Stimulated activated CD8-positive, alpha-beta memory T cell treated with anti-CD3 and anti-CD28 coated beads, Interleukin-4, amount 100 ng/mL, for 24 hours (primary cell): ENCODE measurements around the gene DNAH12.
"Not testable (repeated sequence)": the region's sequence is repeated elsewhere in the genome, so short reads cannot be mapped to it uniquely, and the experiment has no call there.

Experiments used
- DNase-seq: peaks from one replicate; pipeline ENCODE4 v3.0.0-alpha.2; 2020; ENCODE audit warnings: low read depth

The DNAH12 gene

DNA sequence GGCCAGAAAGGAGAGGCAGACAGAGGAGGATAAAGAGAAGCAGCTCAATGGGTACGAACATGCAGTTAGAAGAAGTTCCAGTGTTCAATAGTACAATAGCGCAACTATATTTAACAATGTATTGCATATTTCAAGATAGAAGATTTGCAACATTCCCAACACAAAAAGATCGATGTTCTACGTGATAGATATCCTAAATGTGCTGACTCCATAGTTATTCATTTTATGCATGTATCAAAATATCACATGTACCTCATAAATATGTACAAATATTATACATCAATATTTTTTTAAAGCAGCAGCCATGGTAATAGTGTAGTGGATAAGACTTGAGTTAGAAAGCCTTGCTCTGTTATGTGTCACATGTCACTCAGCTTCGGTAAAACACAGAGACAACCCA lies 141.5 kb downstream of the DNAH12 start:
- DNase-seq, result no peak

- DNase-seq, result peak; percentile 15
Observed at GRCh38 chr3:57397175-57398026, 146.7 kb downstream of the DNAH12 start.

- DNase-seq, result no peak
Observed at GRCh38 chr3:57393977-57394376, 150.2 kb downstream of the DNAH12 start.

DNA sequence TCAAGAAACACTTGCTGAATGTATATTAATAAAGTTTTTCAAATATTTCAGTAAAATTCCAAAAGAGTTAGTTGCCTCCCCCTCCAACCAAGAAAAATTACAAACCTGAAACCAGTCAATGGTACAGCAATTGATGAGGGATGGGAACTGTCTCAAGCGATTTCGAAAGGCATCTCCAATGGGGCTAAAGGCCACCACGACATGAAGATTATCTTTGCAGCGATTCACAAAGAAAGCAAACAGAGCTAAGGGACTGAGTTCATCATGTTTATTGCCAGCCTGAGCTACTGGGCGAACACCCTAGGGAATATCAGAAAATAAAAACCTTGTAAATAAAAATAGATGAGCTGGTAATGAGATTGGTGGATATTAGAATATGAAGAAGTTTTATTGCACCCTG lies 152.4 kb downstream of the DNAH12 start:
- no peak for DNase-seq

- DNase-seq, result no peak
Observed at GRCh38 chr3:57389271-57389670, 154.9 kb downstream of the DNAH12 start.

GRCh38 chr3:57386307-57386706 lies 157.8 kb downstream of the DNAH12 start:
- no peak for DNase-seq

GRCh38 chr3:57385498-57385897 lies 158.6 kb downstream of the DNAH12 start:
- no peak for DNase-seq

GRCh38 chr3:57383838-57384237 lies 160.3 kb downstream of the DNAH12 start:
- no peak for DNase-seq

- no peak for DNase-seq
Observed at GRCh38 chr3:57383406-57383805, 160.7 kb downstream of the DNAH12 start.

GRCh38 chr3:57382933-57383332 lies 161.2 kb downstream of the DNAH12 start:
- DNase-seq, result no peak

GRCh38 chr3:57370341-57370740 lies 173.8 kb downstream of the DNAH12 start:
- DNase-seq, result no peak

DNA sequence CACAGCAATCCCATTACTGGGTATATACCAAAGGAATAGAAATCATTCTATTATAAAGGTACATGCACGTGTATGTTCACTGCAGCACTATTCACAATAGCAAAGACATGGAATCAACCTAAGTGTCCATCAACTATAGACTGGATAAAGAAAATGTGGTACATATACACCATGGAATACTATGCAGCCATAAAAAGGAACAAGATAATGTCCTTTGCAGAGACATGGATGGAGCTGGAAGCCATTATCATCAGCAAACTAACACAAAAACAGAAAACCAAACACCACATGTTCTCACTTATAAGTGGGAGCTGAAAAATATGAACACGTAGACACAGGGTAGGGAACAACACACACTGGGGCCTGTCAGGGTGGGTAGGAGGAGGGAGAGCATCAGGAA lies 179.1 kb downstream of the DNAH12 start:
- not testable (repeated sequence) for DNase-seq

DNA sequence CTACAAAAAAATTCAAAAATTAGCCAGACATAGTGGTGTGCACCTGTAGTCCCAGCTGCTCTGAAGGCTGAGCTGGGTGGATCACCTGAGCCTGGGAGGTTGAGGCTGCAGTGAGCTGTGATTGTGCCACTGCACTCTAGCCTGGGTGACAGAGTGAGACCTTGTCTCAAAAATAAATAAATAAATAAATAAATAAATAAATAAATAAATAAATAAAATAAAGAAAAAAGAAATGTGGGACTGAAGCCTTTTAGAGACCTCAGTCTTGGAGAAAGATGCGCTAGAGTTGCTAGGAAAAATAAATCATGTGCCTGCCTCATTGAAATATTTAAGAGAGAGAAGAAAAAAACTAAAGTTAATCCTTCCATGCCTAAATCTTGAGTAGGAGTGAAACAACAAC lies 187.9 kb downstream of the DNAH12 start:
- DNase-seq, result not testable (repeated sequence)

DNA sequence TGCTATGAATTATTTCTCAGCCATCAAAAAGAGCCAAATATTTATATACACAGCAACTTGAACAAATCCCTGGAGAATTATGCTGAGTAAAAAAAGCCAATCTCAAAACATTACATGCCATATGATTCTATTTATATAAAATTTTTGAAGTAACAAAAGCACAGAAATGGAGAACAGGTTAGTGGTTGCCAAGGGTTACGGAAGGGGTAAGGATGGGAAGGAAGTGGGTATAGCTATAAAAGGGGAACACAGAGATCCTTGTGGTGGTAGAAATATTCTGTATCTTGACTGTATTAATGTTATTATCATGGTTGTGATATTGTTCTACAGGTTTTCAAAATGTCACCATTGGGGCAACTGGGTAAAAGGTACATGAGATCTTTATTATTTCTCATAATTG lies 189.4 kb downstream of the DNAH12 start:
- DNase-seq, result no peak

DNA sequence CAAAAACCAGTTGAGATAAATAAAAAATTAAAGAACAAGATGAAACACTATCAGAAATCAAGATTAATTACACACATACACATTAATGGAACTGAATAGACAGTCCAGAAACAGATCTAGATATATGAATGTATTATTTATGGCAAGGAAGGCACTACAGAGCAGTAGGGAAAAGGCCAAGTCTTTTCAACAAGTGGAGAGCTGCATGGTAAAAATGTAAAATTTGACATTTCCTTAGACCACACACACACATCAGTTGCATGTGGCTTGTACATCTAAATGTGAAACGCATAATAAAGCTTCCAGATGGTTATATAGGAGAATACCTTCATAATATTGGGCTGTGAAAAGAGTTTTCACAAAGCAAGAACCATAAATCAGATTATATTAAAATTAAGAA lies 193.9 kb downstream of the DNAH12 start:
- no peak for DNase-seq

DNA sequence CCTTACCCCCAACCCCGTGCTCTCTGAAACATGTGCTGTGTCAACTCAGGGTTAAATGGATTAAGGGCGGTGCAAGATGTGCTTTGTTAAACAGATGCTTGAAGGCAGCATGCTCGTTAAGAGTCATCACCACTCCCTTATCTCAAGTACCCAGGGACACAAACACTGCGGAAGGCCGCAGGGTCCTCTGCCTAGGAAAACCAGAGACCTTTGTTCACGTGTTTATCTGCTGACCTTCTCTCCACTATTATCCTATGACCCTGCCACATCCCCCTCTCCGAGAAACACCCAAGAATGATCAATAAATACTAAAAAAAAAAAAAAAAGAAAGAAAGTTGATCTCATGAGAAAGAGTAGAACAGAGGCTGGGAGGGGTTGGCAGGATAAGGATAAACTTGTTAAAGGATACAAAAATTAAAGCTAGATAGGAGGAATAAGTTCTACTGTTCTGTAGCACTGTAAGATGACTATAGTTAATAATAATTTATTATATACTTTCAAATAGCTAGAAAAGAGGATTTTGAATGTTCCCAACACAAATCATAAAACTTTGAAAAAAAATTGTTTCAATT lies 205.0 kb downstream of the DNAH12 start:
- not testable (repeated sequence) for DNase-seq

DNA sequence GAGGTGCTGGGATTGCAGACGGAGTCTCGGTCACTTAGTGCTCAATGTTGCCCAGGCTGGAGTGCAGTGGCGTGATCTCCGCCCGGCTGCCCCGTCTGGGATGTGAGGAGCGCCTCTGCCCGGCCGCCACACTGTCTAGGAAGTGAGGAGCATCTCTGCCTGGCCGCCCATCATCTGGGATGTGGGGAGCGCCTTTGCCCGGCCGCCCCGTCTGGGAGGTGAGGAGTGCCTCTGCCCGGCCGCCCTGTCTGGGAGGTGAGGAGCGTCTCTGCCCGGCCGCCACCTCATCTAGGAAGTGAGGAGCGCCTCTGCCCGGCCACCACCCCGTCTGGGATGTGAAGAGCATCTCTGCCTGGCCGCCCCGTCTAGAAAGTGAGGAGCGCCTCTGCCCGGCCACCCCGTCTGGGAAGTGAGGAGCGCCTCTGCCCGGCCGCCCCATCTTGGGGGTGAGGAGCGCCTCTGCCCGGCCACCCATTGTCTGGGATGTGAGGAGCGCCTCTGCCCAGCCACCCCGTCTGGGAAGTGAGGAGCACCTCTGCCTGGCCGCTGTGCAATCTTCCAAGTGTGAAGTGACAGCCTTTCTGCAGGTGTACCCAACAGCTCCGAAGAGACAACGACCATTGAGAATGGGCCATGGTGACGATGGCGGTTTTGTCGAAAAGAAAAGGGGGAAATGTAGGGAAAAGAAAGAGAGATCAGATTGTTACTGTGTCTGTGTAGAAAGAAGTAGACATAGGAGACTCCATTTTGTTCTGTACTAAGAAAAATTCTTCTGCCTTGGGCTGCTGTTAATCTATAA lies 205.7 kb downstream of the DNAH12 start:
- not testable (repeated sequence) for DNase-seq

DNA sequence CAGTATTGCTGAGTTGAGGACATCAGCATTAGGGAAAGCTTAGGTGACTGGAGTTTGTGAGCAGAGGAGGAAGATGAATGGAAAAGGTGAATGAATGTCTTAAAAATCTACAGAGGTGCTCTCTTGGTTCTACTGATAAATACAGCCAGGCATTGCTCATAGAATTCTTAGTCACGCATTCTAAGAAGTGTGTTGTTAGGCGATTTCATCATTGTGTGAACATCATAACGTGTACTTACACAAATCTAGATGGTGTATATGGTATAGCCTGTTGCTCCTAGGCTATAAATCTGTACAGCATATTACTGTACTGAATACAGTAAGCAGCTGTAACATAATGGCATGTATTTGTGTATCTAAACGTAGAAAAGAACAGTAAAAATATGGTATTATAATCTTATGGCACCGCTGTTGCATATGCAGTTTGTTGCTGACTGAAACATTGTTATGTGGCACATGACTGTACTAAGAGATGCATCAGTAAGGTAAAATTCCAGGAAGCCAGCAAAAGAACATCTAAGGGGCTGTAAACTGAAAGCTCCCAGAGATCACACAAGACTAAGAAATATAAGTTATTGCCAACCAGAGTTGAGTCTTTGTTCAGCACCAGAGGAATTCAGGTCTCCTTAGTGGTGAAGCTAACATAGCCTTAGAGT lies 208.7 kb downstream of the DNAH12 start:
- no peak for DNase-seq

- DNase-seq, result no peak
Observed at GRCh38 chr3:57331078-57331610, 213.0 kb downstream of the DNAH12 start.

DNA sequence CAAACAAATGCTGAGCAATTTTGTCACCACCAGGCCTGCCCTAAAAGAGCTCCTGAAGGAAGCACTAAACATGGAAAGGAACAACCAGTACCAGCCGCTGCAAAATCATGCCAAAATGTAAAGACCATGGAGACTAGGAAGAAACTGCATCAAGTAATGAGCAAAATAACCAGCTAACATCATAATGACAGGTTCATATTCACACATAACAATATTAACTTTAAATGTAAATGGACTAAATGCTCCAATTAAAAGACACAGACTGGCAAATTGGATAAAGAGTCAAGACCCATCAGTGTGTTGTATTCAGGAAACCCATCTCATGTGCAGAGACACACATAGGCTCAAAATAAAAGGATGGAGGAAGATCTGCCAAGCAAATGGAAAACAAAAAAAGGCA lies 217.6 kb downstream of the DNAH12 start:
- DNase-seq, result not testable (repeated sequence)

DNA sequence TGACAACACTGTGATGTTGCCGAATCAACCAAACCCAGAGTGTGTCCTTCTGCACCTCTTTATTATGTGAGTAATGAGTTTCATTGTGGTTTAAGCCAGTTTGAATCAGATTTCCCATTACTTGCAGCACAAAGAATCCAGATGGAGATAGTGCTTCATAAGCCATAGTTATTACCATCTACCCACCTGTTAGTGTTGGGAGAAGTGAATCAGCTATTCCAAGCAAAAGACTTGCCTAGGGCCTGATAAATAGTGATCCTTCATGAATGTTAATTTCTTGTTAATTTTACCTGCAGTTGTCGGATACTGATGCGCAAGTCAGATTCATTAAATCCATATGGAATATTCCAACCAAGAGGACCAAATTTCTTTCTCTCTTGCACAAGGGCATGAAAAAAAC lies 229.9 kb downstream of the DNAH12 start:
- DNase-seq, result no peak

GRCh38 chr3:57309769-57310360 lies 234.3 kb downstream of the DNAH12 start:
- DNase-seq, result no peak
